Mucosa of stomach (tissue), 1 donor: ENCODE data around the gene GABRE.

Experiments
- H3K27me3 ChIP-seq: one replicate; pipeline ENCODE4 v1.7.0; 2013; ENCODE audit warnings: mild to moderate bottlenecking, low read length; ENCODE audit not compliant: control insufficient read depth, insufficient read depth
- H3K36me3 ChIP-seq: one replicate; pipeline ENCODE4 v1.7.0; 2013; ENCODE audit warnings: low read length; ENCODE audit not compliant: control insufficient read depth, insufficient read depth
- H3K4me1 ChIP-seq: one replicate; pipeline ENCODE4 v1.7.0; 2013; ENCODE audit warnings: mild to moderate bottlenecking, low read length; ENCODE audit not compliant: control insufficient read depth, insufficient read depth
- H3K4me3 ChIP-seq: one replicate; pipeline ENCODE4 v1.7.0; 2013; ENCODE audit warnings: low read length
- H3K9ac ChIP-seq: one replicate; pipeline ENCODE4 v1.7.0; 2013; ENCODE audit warnings: mild to moderate bottlenecking, low read length, moderate library complexity
- H3K9me3 ChIP-seq: one replicate; pipeline ENCODE4 v1.7.0; 2013; ENCODE audit warnings: mild to moderate bottlenecking, low read length, moderate library complexity; ENCODE audit not compliant: control insufficient read depth
- donor health status: Pancreatic carcinoma.

Gene GABRE

GRCh38 chrX:151962034-151962433 lies 12.4 kb downstream of the GABRE start:
- Histone ChIP-seq H3K9ac (no peak overlapping the region), H3K36me3 (no peaks in the 10 kb centered on the region), H3K4me1 (no peaks in the 10 kb centered on the region), H3K4me3 (no peak overlapping the region), H3K9me3 (no peaks in the 10 kb centered on the region), H3K27me3 (no peaks in the 10 kb centered on the region)

- H3K36me3 ChIP-seq, result no peaks in the 10 kb centered on the region
- H3K4me1 ChIP-seq, result no peaks in the 10 kb centered on the region
- H3K9me3 ChIP-seq, result no peaks in the 10 kb centered on the region
- H3K27me3 ChIP-seq, result no peaks in the 10 kb centered on the region
- no peak overlapping the region for H3K9ac ChIP-seq
- H3K4me3 ChIP-seq, result no peak overlapping the region
Measured at GRCh38 chrX:151958101-151958500, 16.4 kb downstream of the GABRE start.

GRCh38 chrX:151954730-151955129 lies 19.7 kb downstream of the GABRE start:
- Histone ChIP-seq H3K9me3 (no peaks in the 10 kb centered on the region), H3K4me1 (no peaks in the 10 kb centered on the region), H3K4me3 (no peak overlapping the region), H3K27me3 (no peaks in the 10 kb centered on the region), H3K36me3 (no peaks in the 10 kb centered on the region), H3K9ac (no peak overlapping the region)

- no peaks in the 10 kb centered on the region for H3K27me3 ChIP-seq
- no peak overlapping the region for H3K9ac ChIP-seq
- H3K36me3 ChIP-seq, result no peaks in the 10 kb centered on the region
- no peaks in the 10 kb centered on the region for H3K9me3 ChIP-seq
- H3K4me1 ChIP-seq, result no peaks in the 10 kb centered on the region
- no peak overlapping the region for H3K4me3 ChIP-seq
Measured at GRCh38 chrX:151938172-151938571, 36.3 kb downstream of the GABRE start.

GRCh38 chrX:151935358-151935757 lies 39.1 kb downstream of the GABRE start:
- Histone ChIP-seq H3K36me3 (no peaks in the 10 kb centered on the region), H3K9ac (no peak overlapping the region), H3K27me3 (no peaks in the 10 kb centered on the region), H3K4me1 (no peaks in the 10 kb centered on the region), H3K4me3 (no peak overlapping the region), H3K9me3 (no peaks in the 10 kb centered on the region)

- H3K36me3 ChIP-seq, result no peaks in the 10 kb centered on the region
- H3K4me1 ChIP-seq, result no peaks in the 10 kb centered on the region
- H3K9ac ChIP-seq, result no peak overlapping the region
- H3K4me3 ChIP-seq, result no peak overlapping the region
- H3K27me3 ChIP-seq, result no peaks in the 10 kb centered on the region
- no peaks in the 10 kb centered on the region for H3K9me3 ChIP-seq
Measured at GRCh38 chrX:151929126-151929525, 45.4 kb downstream of the GABRE start.

GRCh38 chrX:151923648-151924047 lies 50.8 kb downstream of the GABRE start:
- H3K36me3 ChIP-seq, result no peaks in the 10 kb centered on the region
- H3K4me3 ChIP-seq, result no peak overlapping the region
- no peak overlapping the region for H3K9ac ChIP-seq
- H3K4me1 ChIP-seq, result no peaks in the 10 kb centered on the region
- H3K27me3 ChIP-seq, result no peaks in the 10 kb centered on the region
- no peaks in the 10 kb centered on the region for H3K9me3 ChIP-seq

- Histone ChIP-seq H3K4me1 (no peaks in the 10 kb centered on the region), H3K9ac (no peak overlapping the region), H3K36me3 (no peaks in the 10 kb centered on the region), H3K27me3 (no peaks in the 10 kb centered on the region), H3K9me3 (no peaks in the 10 kb centered on the region), H3K4me3 (no peak overlapping the region)
Measured at GRCh38 chrX:151922692-151923091, 51.8 kb downstream of the GABRE start.

- Histone ChIP-seq H3K27me3 (no peaks in the 10 kb centered on the region), H3K9me3 (no peaks in the 10 kb centered on the region), H3K4me1 (no peaks in the 10 kb centered on the region), H3K9ac (no peak overlapping the region), H3K4me3 (no peak overlapping the region), H3K36me3 (no peaks in the 10 kb centered on the region)
Measured at GRCh38 chrX:151921866-151922265, 52.6 kb downstream of the GABRE start.

GRCh38 chrX:151921292-151921691 lies 53.2 kb downstream of the GABRE start:
- H3K4me1 ChIP-seq, result no peaks in the 10 kb centered on the region
- no peaks in the 10 kb centered on the region for H3K27me3 ChIP-seq
- no peaks in the 10 kb centered on the region for H3K9me3 ChIP-seq
- H3K36me3 ChIP-seq, result no peaks in the 10 kb centered on the region
- H3K4me3 ChIP-seq, result no peak overlapping the region
- no peak overlapping the region for H3K9ac ChIP-seq

GRCh38 chrX:151920530-151920929 lies 53.9 kb downstream of the GABRE start:
- H3K27me3 ChIP-seq, result no peaks in the 10 kb centered on the region

GRCh38 chrX:151920101-151920500 lies 54.4 kb downstream of the GABRE start:
- no peaks in the 10 kb centered on the region for H3K36me3 ChIP-seq
- H3K27me3 ChIP-seq, result no peaks in the 10 kb centered on the region
- H3K4me3 ChIP-seq, result no peak overlapping the region
- no peaks in the 10 kb centered on the region for H3K9me3 ChIP-seq
- H3K9ac ChIP-seq, result no peak overlapping the region
- H3K4me1 ChIP-seq, result no peaks in the 10 kb centered on the region

More at GRCh38 chrX:151920530-151920929, 53.9 kb downstream of the GABRE start:
- no peak overlapping the region for H3K4me3 ChIP-seq
- H3K9ac ChIP-seq, result no peak overlapping the region
- H3K36me3 ChIP-seq, result no peaks in the 10 kb centered on the region
- no peaks in the 10 kb centered on the region for H3K4me1 ChIP-seq
- H3K9me3 ChIP-seq, result no peaks in the 10 kb centered on the region

GRCh38 chrX:151919610-151920009 lies 54.9 kb downstream of the GABRE start:
- Histone ChIP-seq H3K9me3 (no peaks in the 10 kb centered on the region), H3K36me3 (no peaks in the 10 kb centered on the region), H3K9ac (no peak overlapping the region), H3K4me1 (no peaks in the 10 kb centered on the region), H3K4me3 (no peak overlapping the region), H3K27me3 (no peaks in the 10 kb centered on the region)
